NCI-H82 (cell line): ENCODE measurements around the gene FGD2.

Experiments used
- DNase-seq: peaks from one replicate; lab custom pipeline; 2025; lab: John Stamatoyannopoulos, UW

The FGD2 gene

DNA sequence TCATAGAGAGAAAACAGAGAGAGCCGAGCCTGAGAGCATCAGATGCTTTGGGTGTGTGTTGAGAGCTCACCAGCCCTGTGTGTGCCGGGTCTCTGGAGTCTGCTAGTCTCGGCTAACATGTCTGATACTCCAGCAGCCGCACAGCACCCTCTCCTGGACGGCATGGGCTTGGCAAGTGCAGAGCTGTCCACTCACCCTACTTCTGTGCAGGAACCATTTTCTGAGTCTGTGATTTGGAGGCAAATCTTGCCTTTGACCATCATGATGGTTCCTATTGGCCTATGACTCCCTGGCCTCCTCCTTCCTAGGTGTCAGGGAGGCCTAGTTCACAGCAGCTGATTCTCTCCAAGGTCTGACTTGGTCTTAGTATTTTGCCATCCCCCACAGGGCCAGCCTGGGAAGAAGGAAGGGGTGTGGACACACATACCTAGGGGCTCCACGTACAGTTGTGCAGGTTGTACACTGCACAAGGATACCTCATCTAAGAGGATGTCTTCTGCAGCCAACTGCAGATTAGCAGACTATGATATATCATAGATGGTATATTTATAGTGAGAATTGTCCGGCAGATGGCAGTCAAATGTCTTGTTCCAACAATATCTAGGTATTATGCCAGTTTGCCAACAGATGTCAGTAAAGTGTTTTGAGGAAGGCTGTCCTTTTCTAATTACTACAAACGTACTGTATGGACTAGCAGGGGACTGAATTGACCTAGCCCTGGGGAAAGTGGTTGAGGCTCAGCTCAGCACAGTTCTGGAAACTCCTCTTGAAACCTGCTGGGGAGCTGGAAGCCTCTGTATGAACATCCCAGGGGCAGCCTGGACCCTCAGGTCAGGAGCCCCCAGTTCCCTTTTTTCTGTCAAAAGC is 13.0 kb downstream of the FGD2 start:
- DNase-seq, result peak; percentile 92

DNA sequence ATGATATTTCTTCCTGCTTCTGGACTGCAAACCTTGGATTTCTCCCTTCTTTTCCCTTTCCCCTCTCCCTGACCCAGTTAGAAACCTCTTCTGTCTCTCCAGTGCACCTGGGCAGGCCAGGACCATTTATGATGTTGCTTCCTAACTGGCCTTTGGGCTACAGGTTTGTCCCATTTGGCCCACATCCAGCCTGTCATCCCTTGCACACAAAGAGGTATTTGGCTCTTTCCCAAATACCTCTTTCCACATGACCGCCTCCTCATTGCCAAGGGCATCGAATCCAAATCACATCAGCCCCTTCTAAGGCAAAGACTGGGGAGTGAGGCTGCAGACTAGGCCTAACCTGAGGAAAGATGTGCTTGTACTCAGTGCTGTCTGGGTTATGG is 13.6 kb downstream of the FGD2 start:
- no peak for DNase-seq

DNA sequence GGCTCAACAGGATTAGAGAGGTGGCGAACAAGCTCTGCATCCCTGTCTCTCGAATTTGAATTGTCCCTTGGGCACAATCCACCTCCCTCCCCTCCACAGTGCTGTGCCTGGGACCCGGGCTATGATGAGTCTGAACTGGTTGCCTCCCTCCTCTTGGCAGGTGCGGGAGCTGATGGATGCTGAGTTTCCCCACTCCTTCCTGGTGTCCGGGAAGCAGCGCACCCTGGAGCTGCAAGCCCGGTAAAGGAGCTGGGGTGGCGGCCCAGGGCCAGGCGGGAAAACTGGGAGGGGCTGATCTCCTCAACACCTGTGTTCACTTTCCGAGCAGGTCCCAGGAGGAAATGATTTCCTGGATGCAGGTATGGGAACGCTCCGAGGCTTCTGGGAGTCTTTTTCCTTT is 14.9 kb downstream of the FGD2 start:
- peak; percentile 50 for DNase-seq

DNA sequence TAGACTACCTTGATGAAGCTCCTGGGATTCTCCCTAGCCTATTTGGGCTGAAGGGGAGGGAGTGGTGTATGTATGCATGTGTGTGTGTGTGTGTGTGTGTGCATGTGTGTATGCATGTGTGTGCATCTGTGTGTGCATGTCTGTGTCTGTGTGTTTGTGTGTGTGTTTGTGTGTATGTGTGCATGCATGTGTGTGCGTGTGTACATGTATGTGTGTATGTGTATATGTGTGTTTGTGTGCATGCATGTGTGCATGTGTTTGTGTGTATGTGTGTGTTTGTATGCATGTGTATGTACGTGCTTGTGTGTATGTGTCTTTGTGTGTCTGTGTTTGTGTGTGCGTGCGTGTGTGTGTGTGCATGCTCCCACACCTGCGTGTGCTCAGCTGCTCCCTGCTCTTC is 15.4 kb downstream of the FGD2 start:
- DNase-seq, result no peak

DNA sequence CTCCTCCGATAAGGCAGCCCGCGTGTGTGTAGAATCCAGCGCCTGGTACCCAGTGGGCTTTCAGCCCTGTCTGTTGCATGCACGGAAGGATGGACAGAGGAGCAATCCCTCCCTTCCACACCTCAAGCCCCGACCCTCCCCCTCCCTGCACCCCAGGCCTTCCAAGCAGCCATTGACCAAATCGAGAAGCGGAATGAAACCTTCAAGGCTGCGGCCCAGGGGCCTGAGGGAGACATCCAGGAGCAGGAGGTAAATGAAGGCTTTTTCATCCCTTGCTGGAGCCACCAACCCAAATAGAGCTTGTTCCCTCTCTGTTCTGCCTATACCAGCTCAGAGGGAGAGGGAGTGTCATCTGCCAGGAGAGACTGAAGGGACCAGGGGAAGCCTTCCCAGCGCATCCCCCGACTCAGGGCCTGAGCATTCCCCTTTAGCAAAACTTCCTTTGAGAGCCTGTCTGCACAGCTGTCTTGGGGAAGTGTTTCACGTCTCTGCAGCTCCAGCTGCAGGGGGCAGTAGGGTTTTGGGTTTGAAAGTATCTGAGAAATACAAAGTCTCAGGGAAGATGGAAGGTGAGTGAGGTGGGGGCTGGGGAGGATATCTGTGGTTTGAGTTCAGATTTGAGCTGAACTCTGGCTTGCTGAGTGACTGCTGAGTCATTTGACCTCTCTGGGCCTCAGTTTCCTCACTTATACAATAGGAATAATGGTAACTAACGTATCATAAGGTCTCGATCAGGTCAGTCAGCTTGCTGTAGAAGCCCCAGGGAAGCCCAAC is 16.1 kb downstream of the FGD2 start:
- DNase-seq, result peak; percentile 56

DNA sequence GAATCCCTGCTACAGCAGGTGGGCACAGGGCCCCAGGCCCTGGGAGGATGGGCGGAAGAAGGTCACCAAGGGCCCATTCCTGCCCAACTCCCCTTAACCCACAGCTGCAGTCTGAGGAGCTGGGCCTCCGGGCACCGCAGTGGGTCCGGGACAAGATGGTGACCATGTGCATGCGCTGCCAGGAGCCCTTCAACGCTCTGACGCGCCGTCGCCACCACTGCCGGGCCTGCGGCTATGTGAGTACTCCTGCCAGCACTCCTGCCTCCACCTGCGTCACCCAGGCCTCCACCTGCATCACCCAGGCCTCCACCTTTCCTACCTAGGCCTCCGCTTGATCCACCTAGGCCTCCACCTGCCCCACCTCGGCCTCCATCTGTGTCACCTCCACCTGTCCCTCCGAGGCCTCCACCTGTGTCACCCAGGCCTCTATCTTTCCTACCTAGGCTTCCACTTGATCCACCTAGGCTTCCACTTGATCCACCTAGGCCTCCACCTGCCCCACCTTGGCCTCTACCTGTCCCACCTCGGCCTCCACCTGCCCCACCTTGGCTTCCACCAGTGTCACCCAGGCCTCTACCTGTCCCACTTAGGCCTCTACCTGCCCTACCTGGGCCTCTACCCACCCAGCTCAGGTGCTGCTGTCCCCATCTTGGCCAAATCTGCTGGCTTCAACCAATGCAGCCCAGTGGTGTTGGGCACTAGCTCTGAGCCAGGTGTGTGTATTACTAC is 16.8 kb downstream of the FGD2 start:
- no peak for DNase-seq

DNA sequence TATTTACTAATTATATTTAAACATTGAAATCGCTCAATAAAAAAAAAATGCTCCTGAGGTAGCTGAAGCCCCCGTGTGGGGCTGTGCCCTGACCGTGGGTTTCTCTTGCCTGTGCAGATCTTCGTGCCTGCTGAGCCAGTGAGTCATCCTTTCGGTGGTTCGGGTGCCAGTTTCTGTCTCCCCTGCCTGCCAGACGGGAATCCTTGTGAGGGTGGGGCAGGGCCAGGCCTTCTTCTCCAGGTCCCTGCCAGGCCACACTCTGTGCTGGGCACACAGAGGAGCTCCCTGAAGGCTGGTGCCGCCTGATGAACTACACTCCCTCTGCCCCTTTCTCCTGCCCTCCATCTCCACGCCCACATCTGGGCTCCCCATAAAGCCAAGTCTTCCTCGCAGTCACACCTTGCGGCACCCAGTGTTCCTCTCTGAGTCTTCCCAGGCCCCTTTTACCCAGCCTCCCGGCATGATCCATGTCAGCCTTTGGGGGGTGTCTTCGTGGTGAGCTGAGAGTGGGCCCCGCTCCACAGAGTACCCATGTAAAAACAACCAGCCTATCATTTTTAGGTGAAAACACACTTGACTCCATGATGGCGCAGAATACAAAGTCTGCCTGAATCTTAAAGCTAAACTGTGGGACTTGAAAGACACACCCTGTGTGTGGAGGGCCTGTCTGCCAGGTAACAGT is 19.3 kb downstream of the FGD2 start:
- no peak for DNase-seq

DNA sequence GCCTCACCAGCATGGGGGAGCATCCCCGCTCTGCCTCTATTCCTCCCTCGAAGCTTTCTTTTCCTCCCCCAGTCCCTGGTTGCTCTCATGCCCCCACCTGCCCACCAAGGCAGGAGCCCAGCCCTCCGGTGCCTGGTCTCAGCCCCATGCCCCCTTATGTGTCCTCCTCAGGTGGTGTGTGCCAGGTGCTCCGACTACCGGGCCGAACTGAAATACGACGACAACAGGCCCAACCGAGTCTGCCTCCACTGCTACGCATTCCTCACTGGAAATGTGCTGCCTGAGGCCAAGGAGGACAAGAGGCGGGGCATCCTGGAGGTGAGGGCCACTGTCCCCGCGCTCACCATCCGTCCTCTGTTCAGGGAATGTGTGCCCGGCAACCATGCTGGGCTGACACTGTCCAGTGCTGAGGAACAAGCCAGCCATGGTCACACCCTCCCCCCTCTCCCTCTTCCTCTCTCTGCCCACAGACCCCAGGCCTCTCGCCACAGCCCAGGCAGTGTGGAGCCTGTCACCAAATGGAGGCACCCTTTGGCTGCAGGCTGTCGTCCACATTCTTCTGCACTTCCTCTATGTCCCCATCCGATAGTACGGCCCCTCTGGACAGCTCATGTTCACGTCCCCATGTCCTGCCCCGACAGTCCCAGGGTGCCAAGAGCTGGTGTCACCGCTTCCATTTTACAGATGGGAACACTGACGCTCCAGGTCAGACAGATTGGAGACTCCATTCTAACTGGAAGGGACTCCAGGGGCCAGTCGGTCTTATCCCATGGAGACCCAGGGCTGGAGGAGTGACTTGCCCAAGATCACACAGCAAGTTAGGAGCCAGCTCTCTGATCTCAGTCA is 20.4 kb downstream of the FGD2 start:
- no peak for DNase-seq

DNA sequence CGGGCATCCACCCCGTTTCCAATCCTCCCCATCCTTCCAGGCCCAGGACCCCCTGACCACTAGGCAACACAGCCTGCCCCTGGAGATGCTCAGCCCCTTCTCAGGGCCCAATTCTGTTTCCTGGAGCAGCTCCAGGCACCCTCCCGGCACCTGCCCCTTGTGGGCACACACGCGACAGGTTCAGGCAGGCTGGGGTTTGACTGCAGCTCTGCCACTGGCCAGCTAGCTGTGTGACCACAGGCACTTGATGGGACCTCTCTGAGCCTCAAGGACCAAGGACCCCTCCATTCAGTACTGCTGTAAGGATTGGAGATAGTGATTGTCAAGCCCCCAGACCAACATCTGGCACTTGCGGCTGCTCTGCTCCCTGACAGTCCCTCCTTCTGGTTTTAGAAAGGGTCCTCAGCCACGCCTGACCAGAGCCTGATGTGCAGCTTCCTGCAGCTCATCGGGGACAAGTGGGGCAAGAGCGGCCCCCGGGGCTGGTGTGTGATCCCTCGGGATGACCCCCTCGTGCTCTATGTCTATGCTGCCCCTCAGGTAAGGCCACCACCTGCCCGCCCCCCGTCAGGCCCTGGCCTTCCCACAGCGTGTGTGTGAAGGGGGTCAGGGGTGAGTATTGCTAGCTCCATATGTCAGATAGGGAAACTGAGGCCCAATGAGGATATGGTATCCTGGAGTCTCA is 21.7 kb downstream of the FGD2 start:
- DNase-seq, result no peak

DNA sequence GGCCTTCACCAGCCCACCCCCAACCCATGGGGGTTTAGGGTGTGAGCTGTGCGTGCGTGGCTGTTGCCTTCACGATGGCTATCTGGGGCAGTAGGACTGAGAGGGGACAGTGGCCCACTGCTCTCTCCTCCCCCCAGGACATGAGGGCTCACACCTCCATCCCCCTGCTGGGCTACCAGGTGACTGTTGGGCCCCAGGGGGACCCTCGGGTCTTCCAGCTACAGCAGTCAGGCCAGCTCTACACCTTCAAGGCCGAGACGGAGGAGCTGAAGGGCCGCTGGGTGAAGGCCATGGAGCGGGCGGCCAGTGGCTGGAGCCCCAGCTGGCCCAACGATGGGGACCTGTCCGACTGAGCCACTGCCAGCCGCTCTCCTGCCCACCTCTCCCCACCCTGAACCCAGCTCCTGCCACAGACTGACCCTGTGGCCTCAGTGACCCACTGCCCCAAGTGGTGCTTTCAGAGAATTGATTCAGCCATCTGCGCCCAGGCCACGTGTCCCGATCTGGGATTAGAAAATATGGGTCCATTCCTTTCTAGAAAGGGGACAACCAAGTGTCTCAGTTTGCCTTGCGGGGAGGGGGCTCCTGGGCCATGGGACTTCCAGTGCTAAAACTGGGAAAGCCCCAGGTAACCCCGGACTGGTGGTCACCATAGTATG is 22.5 kb downstream of the FGD2 start:
- DNase-seq, result no peak

DNA sequence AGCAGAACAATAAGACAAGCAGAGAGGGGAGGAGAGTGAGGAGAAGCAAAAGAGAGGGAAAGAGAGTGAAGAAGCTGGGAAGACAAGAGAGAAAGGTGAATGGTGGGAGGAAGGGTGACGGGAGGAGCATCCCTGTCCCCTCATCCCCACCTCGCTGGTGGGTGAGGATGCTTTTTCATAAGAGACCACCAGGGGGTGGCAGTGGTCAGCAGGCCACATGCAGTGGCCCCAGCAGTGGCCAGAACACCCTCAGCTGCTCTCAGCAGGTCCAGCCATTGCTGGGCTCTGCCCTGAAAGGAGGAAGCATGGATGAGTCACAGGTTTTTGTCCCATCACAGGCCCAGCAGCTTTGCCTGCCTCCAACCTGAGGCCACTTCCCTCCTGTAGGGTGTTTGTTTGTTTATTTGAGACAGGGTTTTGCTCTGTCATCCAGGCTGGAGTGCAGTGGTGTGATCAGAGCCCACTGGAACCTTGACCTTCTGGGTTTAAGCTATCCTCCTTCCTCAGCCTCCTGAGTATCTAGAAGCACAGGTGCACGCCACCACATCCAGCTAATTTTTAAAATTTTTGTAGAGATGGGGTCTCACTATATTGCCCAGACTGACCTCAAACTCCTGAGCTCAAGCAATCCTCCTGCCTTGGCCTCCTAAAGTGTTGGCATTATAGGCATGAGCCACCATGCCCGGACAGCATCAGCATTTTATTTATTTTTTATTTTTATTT is 24.0 kb downstream of the FGD2 start:
- DNase-seq, result peak; percentile 80

DNA sequence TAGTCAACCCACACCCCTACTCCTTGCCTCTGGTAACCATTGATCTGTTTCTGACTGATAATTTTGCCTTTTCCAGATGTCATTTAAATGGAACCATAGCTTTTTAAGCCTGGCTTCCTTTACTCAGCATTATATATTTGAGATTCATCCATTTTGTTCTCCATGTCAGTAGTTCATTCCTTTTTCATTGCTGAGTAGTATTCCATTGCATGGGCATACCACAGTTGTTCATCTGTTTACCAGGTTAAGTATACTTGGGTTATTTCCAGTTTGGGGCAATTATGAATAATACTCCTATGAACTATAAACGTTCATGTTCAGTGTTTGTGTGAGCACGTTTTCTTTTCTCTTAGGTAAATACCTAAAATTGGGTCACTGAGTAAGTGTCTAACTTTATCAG is 25.1 kb downstream of the FGD2 start:
- no peak for DNase-seq

DNA sequence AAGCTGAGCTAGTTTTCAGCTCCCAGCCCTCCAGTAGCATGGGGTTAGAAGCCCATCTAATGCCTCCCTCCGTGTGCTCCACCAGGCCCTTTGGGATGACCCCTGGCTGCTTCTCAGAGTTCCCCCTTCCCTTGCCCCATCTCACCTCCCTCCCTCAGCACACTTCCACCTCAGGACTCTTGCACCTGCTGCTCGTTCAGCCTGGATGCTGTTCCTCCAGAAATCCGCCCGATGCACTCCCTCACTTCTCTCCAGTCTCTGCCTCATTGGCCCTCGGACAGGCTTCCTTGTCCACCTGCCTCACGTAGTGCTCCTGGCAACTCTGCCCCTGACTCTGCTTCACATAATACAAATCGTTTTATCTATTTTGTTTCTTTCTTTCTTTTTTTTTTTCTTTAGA is 26.8 kb downstream of the FGD2 start:
- no peak for DNase-seq

DNA sequence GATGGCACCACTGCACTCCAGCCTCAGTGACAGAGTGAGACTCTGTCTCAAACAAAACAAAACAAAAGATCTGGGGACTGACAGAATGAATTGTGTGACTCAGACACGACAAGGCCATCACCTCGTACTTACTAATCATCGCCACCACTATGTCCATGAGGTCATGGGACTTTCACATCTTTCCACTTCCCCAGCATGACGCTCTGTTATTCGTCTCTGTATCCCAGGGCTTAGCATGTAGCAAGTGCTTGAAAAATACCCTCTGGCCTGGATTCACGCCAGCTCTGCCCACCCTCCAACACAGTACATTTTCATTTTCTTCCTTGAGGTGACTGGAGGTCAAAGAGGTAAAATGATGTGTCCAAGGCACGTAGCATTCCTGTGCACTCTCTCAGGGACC is 27.8 kb downstream of the FGD2 start:
- no peak for DNase-seq

DNA sequence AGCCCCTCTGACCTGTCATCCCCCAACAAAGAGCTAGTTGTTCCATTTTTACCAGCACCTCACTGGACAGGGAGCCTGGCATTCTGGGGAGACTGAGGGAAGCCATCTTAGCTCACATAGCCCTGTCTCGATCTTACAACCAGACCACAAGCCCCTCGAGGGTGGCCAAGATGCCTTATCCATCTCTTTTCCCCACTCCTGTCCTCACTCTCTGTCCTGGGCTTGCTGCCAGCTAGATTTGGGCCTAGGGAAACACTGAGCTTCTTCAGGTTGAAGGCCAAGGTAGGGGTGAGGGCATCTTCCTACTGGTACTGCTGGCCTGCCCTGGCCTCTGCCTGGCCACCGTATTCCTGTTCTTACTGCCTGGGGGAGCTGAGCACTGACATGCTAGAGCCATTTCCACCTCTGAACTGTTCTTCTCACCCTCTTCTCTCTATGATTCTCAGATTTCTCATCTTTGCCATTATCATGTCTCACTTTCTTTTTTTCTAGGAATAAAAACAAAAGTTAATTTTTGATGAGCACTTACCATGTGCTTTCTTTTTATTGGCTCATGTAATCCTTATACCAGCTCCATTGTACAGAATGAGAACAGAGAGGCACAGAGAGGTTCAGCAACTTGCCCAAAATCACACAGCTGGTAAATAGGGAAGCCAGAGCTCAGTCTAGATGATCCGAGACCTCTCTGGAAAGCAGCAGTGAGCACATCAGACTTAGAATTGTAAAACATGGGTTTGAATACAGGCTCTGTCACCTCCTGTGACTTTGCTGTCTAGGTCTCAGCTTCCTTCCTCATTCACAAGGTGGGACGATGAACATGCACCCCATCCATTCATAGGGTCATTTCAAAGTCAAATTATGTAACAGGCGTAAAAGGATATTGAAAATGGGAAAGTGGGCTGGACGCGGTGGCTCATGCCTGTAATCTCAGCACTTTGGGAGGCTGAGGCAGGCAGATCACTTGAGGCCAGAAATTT is 28.7 kb downstream of the FGD2 start:
- no peak for DNase-seq

DNA sequence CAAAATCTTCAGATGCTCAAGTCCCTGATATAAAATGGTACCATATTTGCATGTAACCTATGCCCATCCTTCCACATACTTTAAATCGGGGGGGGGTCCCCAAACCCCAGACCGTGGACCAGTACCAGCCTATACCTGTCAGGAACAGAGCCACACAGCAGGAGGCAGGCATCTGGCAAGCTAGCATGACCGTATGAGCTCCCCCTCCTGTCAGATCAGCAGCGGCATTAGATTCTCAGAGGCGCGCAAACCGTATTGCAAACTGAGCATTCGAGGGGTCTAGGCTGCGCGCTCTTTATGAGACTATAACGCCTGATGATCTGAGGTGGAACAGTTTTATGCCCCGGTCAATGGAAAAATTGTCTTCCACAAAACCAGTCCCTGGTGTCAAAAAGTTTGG is 30.7 kb downstream of the FGD2 start:
- DNase-seq, result peak; percentile 67

DNA sequence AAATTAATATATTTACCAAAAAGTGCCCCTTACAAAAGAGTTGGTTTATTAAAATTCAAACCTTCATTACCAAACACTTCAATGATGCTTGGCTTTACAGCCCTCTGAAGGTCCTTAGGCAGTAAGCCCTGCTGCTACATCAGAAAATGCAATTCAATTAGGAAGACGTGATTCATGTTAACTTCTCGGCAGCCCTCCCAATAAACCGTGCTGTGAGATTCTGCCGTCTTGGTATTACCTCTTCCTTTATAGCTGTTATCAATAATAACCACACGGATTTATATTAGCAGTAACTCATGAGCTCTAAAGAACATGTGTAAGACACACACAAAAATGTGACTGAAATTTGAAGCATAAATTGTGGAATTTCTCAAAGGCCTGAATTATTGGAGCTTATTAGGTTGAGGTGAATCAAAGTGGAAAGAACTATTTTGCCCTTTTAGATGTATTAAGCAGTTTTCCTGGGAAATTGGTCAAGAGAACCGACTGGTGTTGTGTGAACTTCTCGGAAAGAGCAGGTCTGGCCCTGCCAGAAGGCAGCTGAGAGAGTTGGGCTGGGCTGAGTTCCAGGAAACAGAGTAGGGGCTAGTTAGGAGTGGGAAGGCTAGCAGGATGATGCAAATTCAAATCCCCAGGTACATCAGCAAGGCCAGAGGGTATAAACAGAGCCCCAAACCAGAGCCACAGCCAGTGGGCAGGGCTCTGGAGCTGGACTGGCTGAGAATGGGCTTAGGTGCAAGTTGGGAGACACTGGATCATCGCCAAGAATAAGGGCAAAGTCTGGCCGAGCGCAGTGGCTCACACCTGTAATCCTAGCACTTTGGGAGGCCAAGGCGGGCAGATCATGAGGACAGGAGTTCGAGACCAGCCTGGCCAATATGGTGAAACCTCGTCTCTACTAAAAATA is 33.1 kb downstream of the FGD2 start:
- no peak for DNase-seq
